SK-N-SH treated with all-trans-retinoic acid at 6 μM for 48 hours (cell line): ENCODE measurements around the gene KCP.
A peak's percentile ranks its signal among the peaks of the same experiment; 100 is the strongest.

Source experiments
- ATAC-seq: fragments of 200-7000 bp; cut with Tn5 transposase; 3 replicates; pipeline ENCODE4 v1.9.1; 2020; ENCODE audit warnings: mild to moderate bottlenecking, moderate library complexity
- BACH2 ChIP-seq: fragments of 250-450 bp; sonication (Bioruptor Pico); IDR thresholded peaks from 2 replicates; pipeline ENCODE4 v1.9.0; 2021; ENCODE audit warnings: mild to moderate bottlenecking, borderline replicate concordance
- CSDC2 ChIP-seq: fragments of 250-450 bp; sonication (Bioruptor Pico); IDR thresholded peaks from 2 replicates; pipeline ENCODE4 v1.5.0; 2020; ENCODE audit warnings: mild to moderate bottlenecking, moderate library complexity
- CSRNP3 ChIP-seq: fragments of 250-450 bp; sonication (Bioruptor Pico); IDR thresholded peaks from 2 replicates; pipeline ENCODE4 v1.5.1; 2021; ENCODE audit warnings: mild to moderate bottlenecking, moderate library complexity
- ESRRG ChIP-seq: fragments of 250-450 bp; sonication (Bioruptor Pico); IDR thresholded peaks from 2 replicates; pipeline ENCODE4 v1.6.1; 2021; ENCODE audit warnings: mild to moderate bottlenecking
- GLIS3 ChIP-seq: fragments of 250-450 bp; sonication (Bioruptor Pico); IDR thresholded peaks from 2 replicates; pipeline ENCODE4 v1.5.0; 2020; ENCODE audit warnings: mild to moderate bottlenecking, moderate library complexity
- ISL1 ChIP-seq: fragments of 250-450 bp; sonication (Bioruptor Pico); IDR thresholded peaks from 2 replicates; pipeline ENCODE4 v2.1.2; 2022; ENCODE audit warnings: mild to moderate bottlenecking, moderate library complexity
- OSR1 ChIP-seq: fragments of 250-450 bp; sonication (Bioruptor Pico); IDR thresholded peaks from 2 replicates; pipeline ENCODE4 v1.8.0; 2022; ENCODE audit warnings: moderate library complexity, mild to moderate bottlenecking, inconsistent platforms
- PATZ1 ChIP-seq: fragments of 250-450 bp; sonication (Bioruptor Pico); IDR thresholded peaks from 2 replicates; pipeline ENCODE4 v1.8.0; 2020; ENCODE audit warnings: mild to moderate bottlenecking, moderate library complexity, borderline replicate concordance
- PPARA ChIP-seq: fragments of 250-450 bp; sonication (Bioruptor Pico); IDR thresholded peaks from 2 replicates; pipeline ENCODE4 v1.5.0; 2020; ENCODE audit warnings: mild to moderate bottlenecking, borderline replicate concordance
- RARB ChIP-seq: fragments of 250-450 bp; sonication (Bioruptor Pico); IDR thresholded peaks from 2 replicates; pipeline ENCODE4 v1.8.0; 2021; ENCODE audit warnings: mild to moderate bottlenecking, moderate library complexity
- SNAI2 ChIP-seq: fragments of 250-450 bp; sonication (Bioruptor Pico); IDR thresholded peaks from 2 replicates; pipeline ENCODE4 v1.5.0; 2020; ENCODE audit warnings: mild to moderate bottlenecking, moderate library complexity
- ZC3H10 ChIP-seq: fragments of 250-450 bp; sonication (Bioruptor Pico); IDR thresholded peaks from 2 replicates; pipeline ENCODE4 v1.5.1; 2021; ENCODE audit warnings: mild to moderate bottlenecking, moderate library complexity
- ZFP3 ChIP-seq: fragments of 250-450 bp; sonication (Bioruptor Pico); IDR thresholded peaks from 2 replicates; pipeline ENCODE4 v1.5.0; 2020; ENCODE audit warnings: mild to moderate bottlenecking, moderate library complexity
- ZNF565 ChIP-seq: fragments of 450-650 bp; formaldehyde crosslinking; conservative IDR thresholded peaks from 2 replicates; pipeline ENCODE4 v1.5.0; 2020; ENCODE audit warnings: low read depth, mild to moderate bottlenecking, moderate library complexity
- ZNF70 ChIP-seq: fragments of 450-650 bp; formaldehyde crosslinking; IDR thresholded peaks from 2 replicates; pipeline ENCODE4 v1.5.0; 2020; ENCODE audit warnings: mild to moderate bottlenecking, moderate library complexity
- ZNF8 ChIP-seq: fragments of 450-650 bp; formaldehyde crosslinking; IDR thresholded peaks from 2 replicates; pipeline ENCODE4 v1.5.0; 2020; ENCODE audit warnings: mild to moderate bottlenecking, moderate library complexity
- TF ChIP-seq, protein P1 (sequence below): fragments of 250-450 bp; sonication (Bioruptor Pico); IDR thresholded peaks from 2 replicates; pipeline ENCODE4 v1.8.0; 2021; ENCODE audit warnings: low read depth, mild to moderate bottlenecking, moderate library complexity, borderline replicate concordance

The KCP gene

DNA sequence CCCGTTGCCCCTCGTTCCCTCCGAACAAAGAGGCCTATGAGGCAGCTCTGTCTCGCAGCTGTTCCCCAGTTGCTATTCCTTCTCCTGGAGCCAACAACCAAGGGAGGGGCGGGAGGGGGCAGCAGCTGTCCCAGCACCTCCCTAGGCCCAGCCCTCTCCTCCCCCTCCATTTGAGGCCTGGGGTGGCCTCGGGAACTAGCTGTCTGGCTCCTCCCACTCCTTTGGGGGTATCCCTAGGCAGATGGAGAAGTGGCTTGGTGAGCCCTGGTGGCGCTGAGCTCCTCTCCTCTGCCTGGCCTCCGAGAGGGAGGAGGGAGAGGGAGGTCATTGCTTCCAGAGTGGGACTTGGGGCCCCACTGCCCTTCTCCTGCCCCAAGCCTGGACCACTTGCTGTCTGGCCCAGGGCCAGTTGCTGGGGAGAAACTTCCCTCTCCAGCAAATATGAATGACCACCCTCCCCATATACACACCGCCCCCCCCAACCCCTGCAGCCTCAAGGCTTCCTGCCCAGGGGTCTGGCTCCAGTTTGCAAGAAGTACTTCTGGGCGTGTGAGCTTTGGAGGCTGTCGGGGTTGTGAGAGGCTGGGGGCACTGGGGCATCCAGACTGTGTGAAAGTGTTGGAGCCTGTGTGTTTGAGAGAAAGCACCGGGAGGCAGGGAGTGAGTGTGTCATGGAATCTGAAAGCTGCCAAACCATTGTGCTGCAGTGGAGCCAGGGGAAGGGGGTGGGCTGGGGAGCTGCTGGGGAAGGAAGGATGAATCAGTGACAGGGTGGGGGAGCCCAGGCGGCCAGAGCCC lies 77.2 kb downstream of the KCP start:
- peak; percentile 45 for ATAC-seq
- TF ChIP-seq PPARA (CRISPR knock-in tag) (no peak), PATZ1 (peak; percentile 21; the same call in 1 of the 2 replicates)

DNA sequence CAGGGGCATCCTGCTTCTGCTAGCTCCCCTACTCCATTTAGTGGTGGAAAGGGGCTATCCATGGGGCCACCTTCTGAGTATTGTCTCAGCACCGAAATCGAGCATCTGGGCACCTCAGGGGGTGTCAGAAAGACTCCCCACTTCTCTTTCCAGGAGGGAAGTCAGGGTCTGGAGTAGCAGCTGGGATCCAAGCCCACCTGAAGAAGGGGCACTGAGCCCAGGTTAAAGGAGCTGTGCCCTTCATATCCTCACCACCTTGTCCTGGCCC lies 77.7 kb downstream of the KCP start:
- TF ChIP-seq ZNF8 (CRISPR knock-in tag) (no peak), BACH2 (CRISPR knock-in tag) (no peak), SNAI2 (CRISPR knock-in tag) (no peak), GLIS3 (no peak), OSR1 (CRISPR knock-in tag) (no peak), RARB (CRISPR knock-in tag) (no peak), ZNF565 (CRISPR knock-in tag) (no peak), ISL1 (CRISPR knock-in tag) (no peak), CSDC2 (CRISPR knock-in tag) (no peak), CSRNP3 (no peak), ZNF70 (no peak), ZFP3 (CRISPR knock-in tag) (no peak), ZC3H10 (CRISPR knock-in tag) (no peak)
- TF ChIP-seq, protein P1, sequence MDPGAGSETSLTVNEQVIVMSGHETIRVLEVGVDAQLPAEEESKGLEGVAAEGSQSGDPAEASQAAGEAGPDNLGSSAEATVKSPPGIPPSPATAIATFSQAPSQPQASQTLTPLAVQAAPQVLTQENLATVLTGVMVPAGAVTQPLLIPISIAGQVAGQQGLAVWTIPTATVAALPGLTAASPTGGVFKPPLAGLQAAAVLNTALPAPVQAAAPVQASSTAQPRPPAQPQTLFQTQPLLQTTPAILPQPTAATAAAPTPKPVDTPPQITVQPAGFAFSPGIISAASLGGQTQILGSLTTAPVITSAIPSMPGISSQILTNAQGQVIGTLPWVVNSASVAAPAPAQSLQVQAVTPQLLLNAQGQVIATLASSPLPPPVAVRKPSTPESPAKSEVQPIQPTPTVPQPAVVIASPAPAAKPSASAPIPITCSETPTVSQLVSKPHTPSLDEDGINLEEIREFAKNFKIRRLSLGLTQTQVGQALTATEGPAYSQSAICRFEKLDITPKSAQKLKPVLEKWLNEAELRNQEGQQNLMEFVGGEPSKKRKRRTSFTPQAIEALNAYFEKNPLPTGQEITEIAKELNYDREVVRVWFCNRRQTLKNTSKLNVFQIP (CRISPR knock-in tag): no peak
- TF ChIP-seq, all 23 proteins: peak for 0
- ATAC-seq: no peak

GRCh38 chr7:128831994-128832879 lies 78.3 kb downstream of the KCP start:
- ATAC-seq: peak; percentile 0; the same call in 1 of the 3 replicates
- TF ChIP-seq ZC3H10 (CRISPR knock-in tag): no peak
- 0 out of 2 replicates have a peak, but pooled peaks have one; percentile 15 for TF ChIP-seq CSDC2 (CRISPR knock-in tag)

DNA sequence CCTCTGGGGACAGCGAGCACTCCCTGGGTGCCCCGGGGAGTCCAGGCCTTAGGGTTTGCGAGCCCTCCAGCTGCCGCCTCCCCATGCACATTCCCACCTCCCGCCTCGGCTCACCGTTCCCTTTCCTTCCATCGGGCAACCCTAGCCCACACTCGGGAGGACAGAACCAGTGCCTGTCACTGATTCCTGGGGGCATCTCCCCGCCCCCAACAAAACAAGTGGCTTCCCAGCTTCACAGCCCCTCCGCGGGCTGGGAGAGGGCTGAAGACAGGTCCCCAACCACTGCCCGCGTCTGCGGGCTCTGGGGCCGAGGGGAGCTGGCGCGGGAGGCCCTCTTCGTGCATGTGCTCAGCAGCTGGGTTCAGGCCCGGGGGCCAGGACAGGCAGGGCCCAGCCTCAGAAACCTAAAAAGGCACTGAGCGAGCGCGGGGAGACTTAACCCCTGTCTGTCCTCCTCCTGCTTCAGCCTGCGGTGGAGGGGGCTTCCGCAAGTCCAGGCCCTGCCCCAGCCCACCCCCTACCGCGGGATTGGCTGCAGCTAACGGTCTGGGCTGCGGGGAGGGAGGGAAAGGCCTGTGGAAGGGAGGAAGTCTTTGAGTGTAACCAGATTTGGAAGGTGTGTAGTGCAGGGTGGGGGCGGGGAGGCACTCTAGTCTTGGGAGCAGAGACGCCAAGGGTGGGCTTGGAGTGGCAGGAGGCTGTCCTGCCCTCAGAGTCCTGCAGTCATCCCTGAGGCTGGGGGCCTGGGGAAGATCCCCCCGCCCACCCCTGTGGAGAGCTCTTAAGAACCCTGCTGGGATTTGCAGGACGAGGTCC lies 79.1 kb downstream of the KCP start:
- ATAC-seq: peak; percentile 27
- no peak for TF ChIP-seq ZFP3 (CRISPR knock-in tag)
- 0 out of 2 replicates have a peak, but pooled peaks have one; percentile 63 for TF ChIP-seq CSDC2 (CRISPR knock-in tag)

DNA sequence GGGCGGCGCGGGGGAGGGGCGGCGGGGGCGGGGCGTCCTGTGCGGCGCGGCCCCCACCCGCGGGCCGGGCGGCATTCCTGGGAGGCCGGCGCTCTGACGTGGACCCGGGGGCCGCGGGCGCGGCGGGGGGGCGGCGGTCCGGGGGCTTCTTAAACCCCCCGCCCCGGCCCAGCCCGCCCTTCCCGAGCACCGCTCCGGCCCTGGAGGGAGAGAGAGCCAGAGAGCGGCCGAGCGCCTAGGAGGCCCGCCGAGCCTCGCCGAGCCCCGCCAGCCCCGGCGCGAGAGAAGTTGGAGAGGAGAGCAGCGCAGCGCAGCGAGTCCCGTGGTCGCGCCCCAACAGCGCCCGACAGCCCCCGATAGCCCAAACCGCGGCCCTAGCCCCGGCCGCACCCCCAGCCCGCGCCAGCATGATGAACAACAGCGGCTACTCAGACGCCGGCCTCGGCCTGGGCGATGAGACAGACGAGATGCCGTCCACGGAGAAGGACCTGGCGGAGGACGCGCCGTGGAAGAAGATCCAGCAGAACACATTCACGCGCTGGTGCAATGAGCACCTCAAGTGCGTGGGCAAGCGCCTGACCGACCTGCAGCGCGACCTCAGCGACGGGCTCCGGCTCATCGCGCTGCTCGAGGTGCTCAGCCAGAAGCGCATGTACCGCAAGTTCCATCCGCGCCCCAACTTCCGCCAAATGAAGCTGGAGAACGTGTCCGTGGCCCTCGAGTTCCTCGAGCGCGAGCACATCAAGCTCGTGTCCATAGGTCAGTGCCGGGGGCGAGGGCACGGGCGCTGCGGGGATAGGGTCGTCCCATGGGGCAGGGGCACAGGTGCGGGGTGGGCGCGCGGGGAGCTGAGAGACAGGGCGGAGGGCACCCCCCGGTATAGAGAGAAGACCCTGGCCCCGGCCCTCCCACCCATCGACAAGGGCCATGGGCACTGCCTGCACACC lies 80.0 kb downstream of the KCP start, which contains the start of gene FLNC:
Gene FLNC (plus strand): TSS at position 176 of the 947 bp plus-strand sequence. CDS start 232 bp downstream, at position 408.
- TF ChIP-seq ZC3H10 (CRISPR knock-in tag): no peak
- no peak for TF ChIP-seq ESRRG
- peak; percentile 43 for ATAC-seq
